Tibial artery (tissue), 4 donors: ENCODE results near the gene FLNB.

Source experiments
- DNase-seq, 2 donors: peaks; one replicate each; pipeline ENCODE4 v3.0.0-alpha.2; 2019
- H3K27ac ChIP-seq, 2 donors: fragments of 200-600 bp; sonication (generic) in 1 of 2; 1 replicate in 1 of 2; 2 replicates in 1 of 2; pipeline ENCODE4 v1.5.1; 2018 to 2019; ENCODE audit warnings: mild to moderate bottlenecking in 1 of 2
- H3K27me3 ChIP-seq, 2 donors: fragments of 200-600 bp; sonication (generic) in 1 of 2; one replicate each; pipeline versions ENCODE4 v1.5.1 to v1.6.0; 2016 to 2019
- H3K36me3 ChIP-seq, 3 donors: fragments of 200-600 bp; sonication (generic) in 2 of 3; one replicate each; pipeline ENCODE4 v1.5.1; 2016 to 2019; ENCODE audit warnings: mild to moderate bottlenecking in 2 of 3
- H3K4me1 ChIP-seq, 4 donors: fragments of 200-600 bp; sonication (generic) in 2 of 4; 1 replicate in 3 of 4; 2 replicates in 1 of 4; pipeline ENCODE4 v1.5.1; 2016 to 2019
- H3K4me3 ChIP-seq, 2 donors: fragments of 200-600 bp; sonication (generic) in 1 of 2; 1 replicate in 1 of 2; 2 replicates in 1 of 2; pipeline ENCODE4 v1.5.1; 2018 to 2019; ENCODE audit warnings: mild to moderate bottlenecking in 2 of 2
- H3K9me3 ChIP-seq, 3 donors: fragments of 200-600 bp; sonication (generic) in 1 of 3; one replicate each; pipeline ENCODE4 v1.5.1; 2016 to 2019
- intact Hi-C: fragments of 100-400 bp; cut with DNase I; formaldehyde crosslinking; loops from one replicate; pipeline ENCODE4 v1.15.0; 2023; ENCODE audit warnings: low total_unique reads
- TF ChIP-seq, protein P1 (sequence below), 2 experiments: fragments of 200-600 bp in 1 of 2; fragments of 450-650 bp in 1 of 2; IDR thresholded peaks; one replicate each; pipeline ENCODE4 v1.5.1; 2017 to 2019; ENCODE audit warnings: antibody characterized with exemption in 2 of 2, mild to moderate bottlenecking in 1 of 2, moderate library complexity in 1 of 2

FLNB gene

DNA sequence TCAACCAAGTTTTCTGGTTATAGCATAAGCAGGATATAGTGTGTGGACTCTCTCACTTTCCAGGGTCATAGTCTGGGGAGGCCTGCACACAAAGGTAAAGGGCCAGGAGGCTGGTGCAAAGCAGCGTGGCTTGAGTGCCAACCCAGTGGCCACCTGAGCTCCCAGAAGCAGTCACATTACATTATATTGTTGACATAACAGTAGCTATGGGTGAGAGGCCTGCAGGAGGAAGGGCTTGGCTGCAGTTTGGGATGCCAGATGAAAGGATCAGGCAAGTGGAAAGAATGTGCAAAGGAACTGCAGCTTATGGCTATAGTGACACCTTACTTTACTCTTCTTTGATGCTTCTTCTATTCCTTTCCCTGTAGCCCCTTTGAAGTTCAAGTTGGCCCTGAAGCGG is 96.5 kb downstream of the FLNB start:
- TF ChIP-seq, protein P1, sequence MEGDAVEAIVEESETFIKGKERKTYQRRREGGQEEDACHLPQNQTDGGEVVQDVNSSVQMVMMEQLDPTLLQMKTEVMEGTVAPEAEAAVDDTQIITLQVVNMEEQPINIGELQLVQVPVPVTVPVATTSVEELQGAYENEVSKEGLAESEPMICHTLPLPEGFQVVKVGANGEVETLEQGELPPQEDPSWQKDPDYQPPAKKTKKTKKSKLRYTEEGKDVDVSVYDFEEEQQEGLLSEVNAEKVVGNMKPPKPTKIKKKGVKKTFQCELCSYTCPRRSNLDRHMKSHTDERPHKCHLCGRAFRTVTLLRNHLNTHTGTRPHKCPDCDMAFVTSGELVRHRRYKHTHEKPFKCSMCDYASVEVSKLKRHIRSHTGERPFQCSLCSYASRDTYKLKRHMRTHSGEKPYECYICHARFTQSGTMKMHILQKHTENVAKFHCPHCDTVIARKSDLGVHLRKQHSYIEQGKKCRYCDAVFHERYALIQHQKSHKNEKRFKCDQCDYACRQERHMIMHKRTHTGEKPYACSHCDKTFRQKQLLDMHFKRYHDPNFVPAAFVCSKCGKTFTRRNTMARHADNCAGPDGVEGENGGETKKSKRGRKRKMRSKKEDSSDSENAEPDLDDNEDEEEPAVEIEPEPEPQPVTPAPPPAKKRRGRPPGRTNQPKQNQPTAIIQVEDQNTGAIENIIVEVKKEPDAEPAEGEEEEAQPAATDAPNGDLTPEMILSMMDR (IDR thresholded peaks at IDR 0.05) = no peak
- no peak overlapping the region for H3K27ac ChIP-seq
- H3K27me3 ChIP-seq = no peaks in the 10 kb centered on the region
- no peak for DNase-seq
- H3K36me3 ChIP-seq = peaks cover 75 to 94% (median 87%) of the 10 kb centered on the region in 3 donors
- intact Hi-C loops = no loop called here
- no peak overlapping the region for H3K4me3 ChIP-seq
- no peaks in the 10 kb centered on the region for H3K9me3 ChIP-seq
- peaks cover 0 to 20% (median 0%) of the 10 kb centered on the region in 4 donors for H3K4me1 ChIP-seq

DNA sequence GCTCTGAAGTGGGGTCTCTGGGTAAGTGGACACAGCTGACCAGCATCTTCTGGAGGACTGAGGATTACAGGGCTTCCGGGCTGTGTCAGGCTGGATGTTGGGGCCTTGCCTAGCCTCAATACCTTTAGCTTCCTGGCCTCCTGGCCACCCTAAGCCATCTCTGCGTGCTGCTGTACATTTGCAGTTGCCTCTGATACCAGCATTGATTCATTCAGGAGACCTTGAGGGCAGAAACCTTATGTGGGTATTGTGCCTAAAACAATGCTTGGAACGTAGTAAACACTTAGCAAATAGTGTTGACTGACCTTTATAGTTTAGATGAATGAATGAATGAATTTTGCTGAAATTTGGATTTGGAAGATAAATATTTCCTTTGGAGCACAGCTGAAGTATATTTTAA is 97.0 kb downstream of the FLNB start:
- H3K27me3 ChIP-seq = no peaks in the 10 kb centered on the region
- DNase-seq = no peak
- H3K4me3 ChIP-seq = no peak overlapping the region
- TF ChIP-seq, protein P1 (IDR thresholded peaks at IDR 0.05) = no peak
- no peak overlapping the region for H3K27ac ChIP-seq
- H3K9me3 ChIP-seq = no peaks in the 10 kb centered on the region
- intact Hi-C loops = no loop called here
- peaks cover 0 to 20% (median 0%) of the 10 kb centered on the region in 4 donors for H3K4me1 ChIP-seq
- H3K36me3 ChIP-seq = peaks cover 80 to 95% (median 89%) of the 10 kb centered on the region in 3 donors

DNA sequence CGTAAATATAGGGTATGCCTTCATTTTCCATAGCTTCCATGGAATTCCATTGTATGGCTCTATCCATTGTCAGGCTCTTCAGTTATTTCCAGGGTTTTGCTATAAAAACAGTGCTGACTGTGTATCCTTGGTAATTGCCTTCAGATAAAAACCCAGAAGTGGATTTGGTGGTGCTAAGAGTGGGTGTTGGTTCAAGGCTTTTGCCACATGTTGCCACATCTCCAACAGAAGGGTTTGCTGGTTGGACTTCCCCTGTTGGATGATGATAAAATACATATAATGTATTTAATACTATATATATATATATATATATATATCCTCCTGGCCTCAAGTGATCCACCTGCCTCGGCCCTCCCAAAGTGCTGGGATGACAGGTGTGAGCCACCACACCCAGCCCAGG is 97.8 kb downstream of the FLNB start:
- H3K36me3 ChIP-seq = peaks cover 80 to 97% (median 88%) of the 10 kb centered on the region in 3 donors
- H3K27ac ChIP-seq = no peak overlapping the region

DNA sequence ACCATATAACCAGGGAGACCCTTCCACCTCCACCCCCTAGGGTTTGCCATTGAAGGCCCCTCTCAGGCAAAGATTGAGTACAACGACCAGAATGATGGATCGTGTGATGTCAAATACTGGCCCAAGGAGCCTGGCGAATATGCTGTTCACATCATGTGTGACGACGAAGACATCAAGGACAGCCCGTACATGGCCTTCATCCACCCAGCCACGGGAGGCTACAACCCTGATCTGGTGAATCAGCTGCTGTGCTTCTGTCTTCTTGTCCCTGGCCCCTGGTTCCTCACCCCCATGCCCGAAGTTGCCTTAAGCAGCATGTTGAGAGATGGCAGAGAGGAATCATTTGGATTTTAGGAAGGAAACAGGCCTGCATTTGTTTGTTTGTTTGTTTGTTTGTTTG is 98.4 kb downstream of the FLNB start:
- Histone ChIP-seq H3K36me3 (peaks cover 80 to 95% (median 88%) of the 10 kb centered on the region in 3 donors), H3K4me1 (peaks cover 0 to 20% (median 0%) of the 10 kb centered on the region in 4 donors), H3K27ac (no peak overlapping the region), H3K4me3 (no peak overlapping the region), H3K9me3 (no peaks in the 10 kb centered on the region), H3K27me3 (no peaks in the 10 kb centered on the region)
- no peak for DNase-seq
- intact Hi-C loops = no loop called here
- TF ChIP-seq, protein P1 (IDR thresholded peaks at IDR 0.05) = no peak

More for the DNA sequence above, 97.8 kb downstream of the FLNB start:
- no peak for DNase-seq
- intact Hi-C loops = no loop called here
- no peaks in the 10 kb centered on the region for H3K9me3 ChIP-seq
- no peaks in the 10 kb centered on the region for H3K27me3 ChIP-seq
- no peak overlapping the region for H3K4me3 ChIP-seq
- H3K4me1 ChIP-seq = peaks cover 0 to 20% (median 0%) of the 10 kb centered on the region in 4 donors
- TF ChIP-seq, protein P1 (IDR thresholded peaks at IDR 0.05) = no peak

DNA sequence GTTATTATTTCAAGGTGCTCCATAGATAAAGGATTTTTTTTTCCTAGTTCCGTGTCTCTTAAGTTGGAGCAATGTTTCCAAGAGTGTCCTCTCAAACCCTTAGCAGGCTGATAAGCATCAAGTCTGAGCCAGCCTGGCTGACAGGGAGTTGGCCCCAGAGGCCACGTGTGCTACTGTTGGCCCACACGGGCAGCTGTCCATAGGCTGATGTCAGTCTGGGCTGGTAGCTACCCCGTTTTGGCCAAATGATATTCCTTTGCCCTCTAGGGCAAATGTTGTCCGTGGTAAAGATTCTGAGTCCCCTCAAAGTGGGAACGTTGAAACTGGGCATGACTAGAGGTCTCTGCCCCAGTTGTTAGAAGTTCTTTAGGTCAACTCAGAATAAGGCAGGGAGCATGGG is 99.4 kb downstream of the FLNB start:
- DNase-seq = no peak
- no peak overlapping the region for H3K4me3 ChIP-seq
- no peak overlapping the region for H3K27ac ChIP-seq
- intact Hi-C loops = no loop called here
- no peaks in the 10 kb centered on the region for H3K27me3 ChIP-seq
- TF ChIP-seq, protein P1 (IDR thresholded peaks at IDR 0.05) = no peak
- H3K4me1 ChIP-seq = peaks cover 0 to 17% (median 0%) of the 10 kb centered on the region in 4 donors
- H3K9me3 ChIP-seq = no peaks in the 10 kb centered on the region
- peaks cover 80 to 95% (median 88%) of the 10 kb centered on the region in 3 donors for H3K36me3 ChIP-seq

DNA sequence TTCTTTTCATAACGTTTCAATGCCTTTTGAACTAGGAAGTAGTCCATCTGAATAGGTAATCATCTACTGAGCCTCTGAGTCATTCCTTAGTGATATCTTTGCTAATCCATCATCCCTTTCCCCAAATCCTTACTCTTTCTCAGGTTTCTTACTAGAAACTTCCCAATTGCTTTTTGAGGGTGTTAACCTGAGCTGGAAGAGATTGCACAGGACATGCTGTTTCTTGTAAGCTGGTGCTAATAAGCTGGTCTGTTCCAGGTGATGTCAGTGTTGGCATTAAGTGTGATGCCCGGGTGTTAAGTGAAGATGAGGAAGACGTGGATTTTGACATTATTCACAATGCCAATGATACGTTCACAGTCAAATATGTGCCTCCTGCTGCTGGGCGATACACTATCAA is 101.5 kb downstream of the FLNB start:
- TF ChIP-seq, protein P1 (IDR thresholded peaks at IDR 0.05) = no peak
- H3K36me3 ChIP-seq = peaks cover 78 to 94% (median 83%) of the 10 kb centered on the region in 3 donors
- no peaks in the 10 kb centered on the region for H3K4me1 ChIP-seq
- no peak overlapping the region for H3K4me3 ChIP-seq
- no peaks in the 10 kb centered on the region for H3K9me3 ChIP-seq
- no peaks in the 10 kb centered on the region for H3K27me3 ChIP-seq
- no peak for DNase-seq
- intact Hi-C loops = no loop called here
- no peak overlapping the region for H3K27ac ChIP-seq
